ENCODE data around the gene CSNK1E. TPM values are rescaled to one million over a fixed set of nuclear protein-coding genes. Genes with fewer than 3 reads are reported as not detected.
A peak's percentile ranks its signal among the peaks of the same experiment; 100 is the strongest.
"Not testable (repeated sequence)": the region's sequence is repeated elsewhere in the genome, so short reads cannot be mapped to it uniquely, and the experiment has no call there.

Gene CSNK1E
- total RNA-seq, 1 experiment from 2014 or later: 307 TPM

DNA sequence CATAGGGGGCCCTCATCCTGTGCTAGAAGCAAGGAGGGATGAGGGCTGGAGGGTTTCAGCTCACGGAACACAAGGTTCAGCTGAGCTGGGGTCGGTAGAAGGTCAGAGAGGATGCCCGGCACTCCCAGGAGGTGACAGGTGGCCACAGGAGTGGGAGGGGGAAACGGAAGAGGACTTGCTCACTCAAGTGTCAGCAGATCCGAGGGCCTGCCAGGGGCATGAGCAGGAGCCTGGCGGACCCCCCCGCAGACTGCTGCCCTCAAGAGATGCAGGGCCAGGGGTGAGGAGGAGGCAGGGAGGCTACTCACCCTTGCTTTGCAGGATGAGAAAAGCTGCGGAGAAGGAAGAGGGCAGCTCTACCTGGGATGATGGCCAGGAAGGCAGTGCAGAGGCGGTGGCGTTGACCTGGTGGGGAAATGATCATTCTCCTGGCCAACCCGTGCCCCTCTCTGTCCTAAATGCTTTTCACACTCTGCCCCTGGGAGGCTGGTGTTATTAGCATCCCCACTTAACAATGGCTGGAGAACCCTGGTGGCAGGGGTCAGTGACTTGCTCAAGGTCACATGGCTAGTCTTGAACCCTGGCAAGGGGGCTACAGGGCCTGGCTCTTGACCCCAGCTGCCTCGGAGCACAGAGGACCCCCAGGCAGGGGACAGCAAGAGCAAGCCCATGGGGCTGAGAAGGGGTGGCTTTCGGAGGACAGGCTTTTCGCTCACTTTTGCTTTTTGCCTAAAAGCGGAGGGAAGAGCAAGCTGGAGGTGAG, 30.1 kb upstream of the CSNK1E start:
- Histone ChIP-seq H3K4me3 (ENCODE audit: insufficient read depth, low read depth, low read length) (no peak overlapping the region), H3K36me3 (replicated peaks; ENCODE audit: control insufficient read depth, insufficient read depth, low read length) (no peaks in the 10 kb centered on the region), H3K27me3 (ENCODE audit: control insufficient read depth, insufficient read depth, low read length) (no peaks in the 10 kb centered on the region)
- no peak for DNase-seq

DNA sequence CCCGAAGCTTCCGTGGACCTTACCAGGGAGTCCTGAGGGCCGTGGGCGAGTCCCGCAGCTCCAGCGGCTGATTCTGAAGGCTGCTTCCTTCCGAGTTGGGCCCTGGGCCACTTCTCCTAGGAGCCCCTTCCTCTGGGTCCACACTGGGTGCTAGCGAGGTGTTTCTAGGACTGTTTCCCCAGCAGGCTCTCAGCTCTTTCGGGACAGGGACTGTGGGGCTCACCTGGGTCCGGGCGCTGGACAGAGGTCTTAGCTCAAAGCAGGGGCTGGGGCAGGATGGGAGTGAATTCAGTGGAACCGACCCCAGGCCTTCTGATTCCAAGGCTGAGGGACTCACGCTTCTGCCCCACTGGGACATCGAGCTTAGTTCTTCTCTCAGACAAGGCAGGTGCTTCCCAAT, 29.3 kb upstream of the CSNK1E start:
- DNase-seq: peak; percentile 16
- no peaks in the 10 kb centered on the region for H3K27me3 ChIP-seq (ENCODE audit: control insufficient read depth, insufficient read depth, low read length)
- no peaks in the 10 kb centered on the region for H3K36me3 ChIP-seq (replicated peaks; ENCODE audit: control insufficient read depth, insufficient read depth, low read length)
- no peak overlapping the region for H3K4me3 ChIP-seq (ENCODE audit: insufficient read depth, low read depth, low read length)

DNA sequence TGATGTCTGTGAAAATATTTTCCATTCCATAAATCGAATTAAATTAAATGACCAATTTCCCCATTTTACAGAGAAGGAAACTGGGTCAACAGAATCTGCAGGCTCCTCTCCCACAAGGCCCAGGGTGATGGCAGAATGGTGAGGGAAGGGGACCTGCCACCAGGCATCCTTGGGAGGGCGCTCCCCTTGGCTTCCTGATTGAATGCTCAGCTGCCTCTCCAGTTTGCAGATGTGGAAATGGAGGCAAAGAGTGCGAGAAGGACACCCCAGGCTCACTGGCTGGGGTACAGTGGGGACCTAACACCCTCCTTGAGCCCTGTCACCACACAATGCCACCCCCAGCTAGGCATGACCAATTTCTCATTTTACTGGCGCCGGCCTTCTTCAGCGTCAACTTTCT, 28.5 kb upstream of the CSNK1E start:
- Histone ChIP-seq H3K4me3 (ENCODE audit: insufficient read depth, low read depth, low read length) (no peak overlapping the region), H3K27me3 (ENCODE audit: control insufficient read depth, insufficient read depth, low read length) (no peaks in the 10 kb centered on the region), H3K36me3 (replicated peaks; ENCODE audit: control insufficient read depth, insufficient read depth, low read length) (no peaks in the 10 kb centered on the region)
- DNase-seq: no peak

DNA sequence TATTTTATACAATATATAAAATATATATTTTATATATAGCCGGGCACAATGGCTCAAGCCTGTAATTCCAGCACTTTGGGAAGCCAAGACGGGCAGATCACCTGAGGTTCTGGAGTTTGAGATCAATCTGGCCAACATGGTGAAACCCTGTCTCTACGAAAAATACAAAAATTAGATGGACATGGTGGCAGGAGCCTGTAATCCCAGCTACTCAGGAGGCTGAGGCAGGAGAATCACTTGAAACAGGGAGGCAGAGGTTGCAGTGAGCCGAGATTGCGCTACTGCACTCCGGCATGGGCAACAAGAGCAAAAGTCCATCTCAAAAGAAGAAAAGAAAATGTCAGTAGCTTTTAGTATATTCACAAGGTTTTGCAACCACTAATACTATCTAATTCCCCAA, 22.7 kb upstream of the CSNK1E start:
- H3K36me3 ChIP-seq (replicated peaks; ENCODE audit: control insufficient read depth, insufficient read depth, low read length); H3K27me3 ChIP-seq (ENCODE audit: control insufficient read depth, insufficient read depth, low read length); DNase-seq; H3K4me3 ChIP-seq (ENCODE audit: insufficient read depth, low read depth, low read length): not testable (repeated sequence)

DNA sequence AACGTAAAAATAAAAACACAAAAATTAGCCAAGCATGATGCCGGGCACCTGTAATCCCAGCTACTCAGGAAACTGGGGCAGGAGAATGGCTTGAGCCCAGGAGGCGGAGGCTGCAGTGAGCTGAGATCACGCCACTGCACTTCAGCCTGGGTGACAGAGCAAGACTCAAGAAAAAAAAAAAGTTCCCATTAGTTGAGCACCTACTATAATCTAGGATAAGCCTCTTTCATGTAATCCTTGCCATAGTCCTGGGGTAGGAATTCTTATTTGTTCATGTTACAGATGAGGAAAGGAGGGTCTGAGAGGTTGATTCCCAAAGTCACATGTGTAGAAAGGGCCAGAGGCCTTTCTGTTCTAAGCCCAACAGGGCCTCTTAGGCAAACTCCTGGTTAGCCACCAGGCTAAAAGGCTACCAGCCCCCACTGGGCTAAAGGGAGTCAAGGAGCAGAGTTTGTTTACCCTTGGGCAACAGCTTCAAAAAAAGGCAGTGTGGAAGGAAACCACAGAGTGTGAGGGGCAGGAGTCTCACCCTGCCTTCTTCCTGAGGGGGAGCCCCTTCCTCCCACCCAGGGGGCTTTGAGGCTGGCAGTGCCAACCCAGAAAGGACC, 21.6 kb upstream of the CSNK1E start:
- DNase-seq: no peak
- no peaks in the 10 kb centered on the region for H3K36me3 ChIP-seq (replicated peaks; ENCODE audit: control insufficient read depth, insufficient read depth, low read length)
- no peak overlapping the region for H3K4me3 ChIP-seq (ENCODE audit: insufficient read depth, low read depth, low read length)
- peaks cover 4% of the 10 kb centered on the region; the same call in 1 of the 2 replicates for H3K27me3 ChIP-seq (ENCODE audit: control insufficient read depth, insufficient read depth, low read length)

DNA sequence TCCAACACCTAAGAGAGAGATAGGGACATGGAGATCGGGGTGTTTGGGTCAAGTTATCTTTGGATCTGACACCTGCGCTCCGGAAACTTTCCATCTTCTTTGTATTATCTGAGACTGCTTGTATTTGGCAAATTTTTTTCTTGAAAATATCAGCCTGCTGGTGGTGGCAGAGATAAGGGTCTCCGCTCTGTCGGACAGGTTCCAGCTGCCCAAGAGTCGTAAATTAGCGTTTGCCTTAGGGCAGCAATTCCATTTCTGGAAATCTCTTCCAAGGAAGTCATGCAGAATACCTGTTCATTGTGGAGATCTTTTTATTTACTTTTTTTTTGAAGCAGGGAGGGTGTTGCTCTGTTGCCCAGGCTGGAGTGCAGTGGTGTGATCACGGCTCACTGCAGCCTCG, 19.5 kb upstream of the CSNK1E start:
- H3K27me3 ChIP-seq (ENCODE audit: control insufficient read depth, insufficient read depth, low read length): peaks cover 4% of the 10 kb centered on the region; the same call in 1 of the 2 replicates
- H3K36me3 ChIP-seq (replicated peaks; ENCODE audit: control insufficient read depth, insufficient read depth, low read length): no peaks in the 10 kb centered on the region
- H3K4me3 ChIP-seq (ENCODE audit: insufficient read depth, low read depth, low read length): peak overlapping the region; percentile 51
- no peak for DNase-seq

DNA sequence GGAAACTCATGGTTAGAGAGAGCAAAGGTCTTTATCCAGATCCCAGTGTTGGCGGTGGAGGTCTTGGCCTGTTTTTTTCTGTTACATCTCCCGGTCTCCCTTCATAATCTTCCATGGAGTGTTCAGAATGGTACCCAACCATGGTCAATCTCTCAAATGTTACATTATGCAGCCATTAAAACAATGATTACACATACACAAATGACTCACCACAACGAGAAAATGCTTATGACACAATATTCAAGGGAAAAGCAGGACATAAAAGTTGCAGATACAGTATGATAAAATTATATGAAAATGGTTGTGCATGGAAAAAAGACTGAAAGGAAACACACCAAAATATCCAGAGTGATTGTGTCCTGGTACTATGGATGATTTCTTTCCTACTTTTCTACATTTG, 17.8 kb upstream of the CSNK1E start:
- no peak overlapping the region for H3K4me3 ChIP-seq (ENCODE audit: insufficient read depth, low read depth, low read length)
- H3K36me3 ChIP-seq (replicated peaks; ENCODE audit: control insufficient read depth, insufficient read depth, low read length): no peaks in the 10 kb centered on the region
- peaks cover 4% of the 10 kb centered on the region; the same call in 1 of the 2 replicates for H3K27me3 ChIP-seq (ENCODE audit: control insufficient read depth, insufficient read depth, low read length)
- DNase-seq: no peak

DNA sequence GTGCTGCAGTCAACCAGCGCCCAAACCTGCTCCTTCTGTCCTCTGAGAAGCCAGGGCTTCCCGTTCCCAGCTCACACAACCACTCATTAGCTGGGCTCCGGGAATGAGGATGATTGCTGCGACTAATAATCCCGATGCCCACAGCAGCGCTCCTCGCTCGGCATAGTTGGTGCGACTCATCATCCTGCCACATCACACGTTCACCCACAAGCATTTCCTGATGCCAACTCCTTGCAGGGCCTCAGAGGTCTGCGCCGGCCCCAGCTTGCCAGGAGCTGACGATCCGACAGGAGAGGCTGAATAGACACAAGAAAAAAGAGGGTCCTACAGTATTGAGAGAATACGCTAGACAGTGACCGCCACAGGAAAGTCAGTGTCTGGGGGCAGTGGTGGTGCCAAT, 10.6 kb upstream of the CSNK1E start:
- DNase-seq: no peak
- Histone ChIP-seq H3K4me3 (ENCODE audit: insufficient read depth, low read depth, low read length) (no peak overlapping the region), H3K27me3 (ENCODE audit: control insufficient read depth, insufficient read depth, low read length) (no peaks in the 10 kb centered on the region), H3K36me3 (replicated peaks; ENCODE audit: control insufficient read depth, insufficient read depth, low read length) (peaks cover 4% of the 10 kb centered on the region)

DNA sequence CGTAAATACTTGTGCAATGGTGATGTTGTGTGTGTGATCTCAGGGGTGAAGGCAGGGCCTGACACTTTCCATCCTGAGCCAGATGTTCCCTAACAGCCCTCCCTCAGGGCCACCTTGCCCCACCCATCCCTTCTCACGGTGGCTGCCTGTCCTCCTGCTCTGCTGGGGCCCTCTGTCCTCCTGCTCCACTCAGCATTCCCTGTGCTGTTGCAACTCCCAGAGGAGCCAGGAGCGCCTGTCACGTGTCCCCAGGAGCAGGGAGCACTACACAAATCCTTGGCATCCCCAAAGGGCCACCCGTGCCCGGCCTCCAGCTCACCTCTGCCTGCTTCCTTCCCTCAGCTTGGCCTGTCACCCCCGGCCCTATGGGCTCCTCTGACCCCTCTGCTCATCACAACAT, 10.2 kb upstream of the CSNK1E start:
- Histone ChIP-seq H3K27me3 (ENCODE audit: control insufficient read depth, insufficient read depth, low read length) (no peaks in the 10 kb centered on the region), H3K4me3 (ENCODE audit: insufficient read depth, low read depth, low read length) (no peak overlapping the region), H3K36me3 (replicated peaks; ENCODE audit: control insufficient read depth, insufficient read depth, low read length) (peaks cover 4% of the 10 kb centered on the region)
- no peak for DNase-seq

DNA sequence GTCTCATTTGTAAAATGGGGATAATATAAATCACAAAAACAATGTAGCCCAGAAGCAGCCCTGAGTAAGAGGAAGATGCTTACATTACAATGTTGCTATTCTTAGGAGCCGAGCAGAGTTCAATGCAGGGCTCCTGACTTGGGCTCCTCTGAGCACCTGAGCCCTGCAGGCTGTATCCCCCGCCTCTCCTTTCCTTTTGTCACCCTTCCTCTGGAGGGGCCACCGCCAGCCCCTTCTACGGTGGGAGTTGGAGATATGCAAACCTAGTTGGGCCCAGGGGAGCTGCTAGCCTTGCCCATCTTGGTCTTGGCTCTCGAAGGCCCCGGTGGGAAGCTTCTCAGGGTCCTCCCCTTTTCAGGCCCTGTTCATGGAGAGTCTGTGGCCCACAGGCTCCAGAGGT, 8.4 kb upstream of the CSNK1E start:
- no peak overlapping the region for H3K4me3 ChIP-seq (ENCODE audit: insufficient read depth, low read depth, low read length)
- no peaks in the 10 kb centered on the region for H3K27me3 ChIP-seq (ENCODE audit: control insufficient read depth, insufficient read depth, low read length)
- peak; percentile 83 for DNase-seq
- H3K36me3 ChIP-seq (replicated peaks; ENCODE audit: control insufficient read depth, insufficient read depth, low read length): peaks cover 4% of the 10 kb centered on the region

DNA sequence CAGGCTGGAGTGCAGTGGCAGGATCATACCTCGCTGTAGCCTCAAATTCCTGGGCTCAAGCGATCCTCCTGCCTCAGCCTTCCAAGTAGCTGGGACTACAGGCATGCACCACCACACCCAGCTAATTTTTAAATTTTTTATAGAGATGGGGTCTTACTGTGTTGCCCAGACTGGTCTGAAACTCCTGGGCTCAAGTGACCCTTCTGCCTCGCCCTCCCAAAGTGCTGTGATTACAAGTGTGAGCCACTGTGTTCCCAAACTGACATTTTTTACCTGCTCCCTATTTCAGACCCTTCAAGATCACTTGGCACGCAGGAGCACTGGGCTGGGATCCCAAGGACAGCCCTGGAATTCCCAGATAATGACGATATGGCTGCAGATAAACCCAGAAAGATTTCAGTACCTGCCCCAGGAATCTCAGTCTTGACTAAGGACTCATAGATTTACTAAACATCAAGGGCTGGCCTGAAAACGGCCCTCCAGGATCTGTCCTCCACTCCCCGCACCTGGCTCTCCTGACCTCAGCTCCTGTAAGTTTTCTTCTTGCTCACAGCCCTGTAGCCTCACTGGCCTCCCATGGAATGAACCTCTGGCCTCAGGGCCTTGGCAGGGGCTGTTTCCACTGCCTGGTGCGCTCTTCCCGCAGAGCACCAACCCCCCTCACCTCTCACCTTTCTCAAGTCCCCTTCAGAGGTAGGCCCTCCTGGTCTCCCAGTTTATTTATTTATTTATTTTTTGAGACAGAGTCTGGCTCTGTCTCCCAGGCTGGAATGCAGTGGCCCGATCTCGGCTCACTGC, 3.6 kb upstream of the CSNK1E start:
- no peaks in the 10 kb centered on the region for H3K27me3 ChIP-seq (ENCODE audit: control insufficient read depth, insufficient read depth, low read length)
- DNase-seq: peak; percentile 22
- H3K4me3 ChIP-seq (ENCODE audit: insufficient read depth, low read depth, low read length): no peak overlapping the region
- no peaks in the 10 kb centered on the region for H3K36me3 ChIP-seq (replicated peaks; ENCODE audit: control insufficient read depth, insufficient read depth, low read length)

DNA sequence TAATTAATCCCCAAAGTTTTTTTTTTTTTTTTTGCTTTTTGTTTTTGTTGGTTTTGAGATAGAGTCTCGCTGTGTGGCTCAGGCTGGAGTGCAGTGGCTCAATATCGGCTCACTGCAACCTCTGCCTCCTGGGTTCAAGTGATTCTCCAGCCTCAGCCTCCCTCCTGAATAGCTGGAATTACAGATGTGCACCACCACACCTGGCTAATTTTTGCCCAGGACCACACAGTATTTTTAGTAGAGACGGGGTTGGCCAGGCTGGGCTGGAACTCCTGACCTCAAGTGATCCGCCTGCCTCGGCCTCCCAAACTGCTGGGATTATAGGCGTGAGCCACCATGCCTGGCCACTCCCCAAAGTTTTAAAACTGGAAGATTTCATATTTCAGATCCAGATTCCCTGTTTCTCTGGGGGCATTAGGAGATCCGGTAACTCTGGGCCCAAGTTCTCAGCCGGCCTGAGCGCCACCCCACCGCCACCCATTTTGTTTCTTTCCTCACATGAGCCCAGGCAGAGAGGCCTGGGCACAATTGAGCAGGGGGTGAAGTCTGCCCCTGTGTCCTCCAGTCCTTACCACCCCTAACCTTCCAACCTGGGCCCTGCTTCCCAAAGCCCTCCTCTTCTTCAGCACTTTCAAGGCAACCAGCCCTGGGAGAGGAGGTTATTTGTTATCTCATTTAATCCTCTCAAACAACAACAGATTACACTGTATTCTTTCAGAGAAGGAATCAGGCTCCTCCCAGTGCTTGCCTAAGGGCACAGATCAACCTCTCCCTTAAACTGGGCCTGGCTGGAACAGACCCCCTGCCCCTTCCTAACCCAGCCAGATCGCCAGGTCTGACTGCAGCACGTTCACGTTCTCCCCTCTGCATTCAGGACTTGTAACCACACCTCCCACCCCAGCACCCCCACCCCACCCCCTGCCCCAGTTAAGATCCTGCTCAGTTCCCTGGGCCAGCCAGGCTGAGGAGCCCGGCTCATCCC, 1.9 kb upstream of the CSNK1E start:
- DNase-seq: peak; percentile 74
- H3K36me3 ChIP-seq (replicated peaks; ENCODE audit: control insufficient read depth, insufficient read depth, low read length): peaks cover 3% of the 10 kb centered on the region
- H3K27me3 ChIP-seq (ENCODE audit: control insufficient read depth, insufficient read depth, low read length): no peaks in the 10 kb centered on the region
- no peak overlapping the region for H3K4me3 ChIP-seq (ENCODE audit: insufficient read depth, low read depth, low read length)

DNA sequence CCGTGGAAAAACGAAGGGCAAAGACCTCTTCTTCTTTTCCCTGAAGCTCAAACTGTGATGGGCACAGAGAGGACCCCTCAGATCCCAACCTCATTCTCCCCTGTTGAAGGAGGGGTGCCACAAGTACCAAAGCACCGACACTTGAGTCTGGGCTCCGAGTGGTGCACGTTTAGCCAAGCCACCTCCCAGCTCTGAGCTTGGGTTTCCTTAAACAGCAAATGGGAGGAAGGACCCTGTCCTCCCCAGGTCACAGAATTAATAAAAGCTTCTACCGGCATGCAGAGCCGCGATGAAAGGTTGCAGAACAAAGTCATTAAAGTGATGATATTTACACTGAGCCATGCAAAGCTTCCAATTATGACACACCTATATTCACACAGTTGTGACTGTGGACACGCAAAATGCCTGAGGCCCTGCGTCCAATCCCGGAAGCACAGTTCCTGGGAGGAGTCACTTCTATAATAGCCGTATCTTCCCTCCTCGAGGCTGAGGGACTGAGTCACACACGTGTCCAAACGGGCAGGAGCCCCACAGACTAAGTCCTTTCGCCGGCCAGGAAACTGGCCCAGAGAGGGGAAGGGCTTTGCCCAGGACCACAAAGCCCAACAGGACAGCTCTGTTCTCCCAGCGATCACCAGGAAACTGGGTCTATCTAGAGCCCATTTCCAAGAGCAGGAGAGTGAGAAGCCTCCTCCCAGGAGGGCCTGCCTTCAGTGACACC, 922 bp upstream of the CSNK1E start:
- peaks cover 10% of the 10 kb centered on the region for H3K36me3 ChIP-seq (replicated peaks; ENCODE audit: control insufficient read depth, insufficient read depth, low read length)
- H3K27me3 ChIP-seq (ENCODE audit: control insufficient read depth, insufficient read depth, low read length): no peaks in the 10 kb centered on the region
- H3K4me3 ChIP-seq (ENCODE audit: insufficient read depth, low read depth, low read length): peak overlapping the region; percentile 55
- no peak for DNase-seq

All from H7 (cell line).